Stimulated activated naive CD4-positive, alpha-beta T cell treated with Interleukin-2 at 50 U/mL for 16 hours (primary cell): Measurements from ENCODE around the gene CATSPER1.
A peak's percentile ranks its signal among the peaks of the same experiment; 100 is the strongest.

Experiments used
- DNase-seq: peaks from one replicate; lab custom pipeline; 2025; lab: John Stamatoyannopoulos, UW

The CATSPER1 gene

GRCh38 chr11:66002648-66003225 lies 23.5 kb downstream of the CATSPER1 start:
- peak; percentile 78 for DNase-seq

- DNase-seq = peak; percentile 90
Observed at GRCh38 chr11:66001942-66002647, 24.2 kb downstream of the CATSPER1 start, which contains the start of the genes BANF1 and EIF1AD. BANF1 (plus strand) TSS chr11:66002503; CDS start chr11:66003251, 748 bp downstream. EIF1AD (minus strand) TSS chr11:66002157; CDS start chr11:66000389, 1,768 bp downstream.

- DNase-seq = no peak
Observed at GRCh38 chr11:65997286-65997685, 29.0 kb downstream of the CATSPER1 start.

GRCh38 chr11:65992056-65992455 lies 34.2 kb downstream of the CATSPER1 start:
- no peak for DNase-seq

GRCh38 chr11:65988791-65989592 lies 37.3 kb downstream of the CATSPER1 start:
- DNase-seq = peak; percentile 85

GRCh38 chr11:65987336-65987735 lies 38.9 kb downstream of the CATSPER1 start:
- DNase-seq = no peak

- DNase-seq = no peak
Observed at GRCh38 chr11:65983589-65983987, 42.7 kb downstream of the CATSPER1 start.

- DNase-seq = no peak
Observed at GRCh38 chr11:65982824-65983588, 43.3 kb downstream of the CATSPER1 start.

GRCh38 chr11:65981972-65982823 lies 44.1 kb downstream of the CATSPER1 start:
- DNase-seq = no peak

GRCh38 chr11:65981101-65981740 lies 45.1 kb downstream of the CATSPER1 start:
- no peak for DNase-seq

GRCh38 chr11:65979261-65979759 lies 47.0 kb downstream of the CATSPER1 start:
- no peak for DNase-seq

GRCh38 chr11:65978391-65979238 lies 47.7 kb downstream of the CATSPER1 start:
- no peak for DNase-seq

GRCh38 chr11:65977621-65978390 lies 48.5 kb downstream of the CATSPER1 start:
- DNase-seq = no peak

- DNase-seq = no peak
Observed at GRCh38 chr11:65976216-65977176, 49.8 kb downstream of the CATSPER1 start.

- DNase-seq = no peak
Observed at GRCh38 chr11:65975771-65976170, 50.5 kb downstream of the CATSPER1 start.

- DNase-seq = no peak
Observed at GRCh38 chr11:65973439-65974110, 52.7 kb downstream of the CATSPER1 start.

- DNase-seq = no peak
Observed at GRCh38 chr11:65972116-65972515, 54.2 kb downstream of the CATSPER1 start.
